K562 treated with DMSO at 1 percent for 12 hours (cell line): ENCODE measurements around the gene METTL25B. TPM values are rescaled to one million over a fixed set of nuclear protein-coding genes. Genes with fewer than 3 reads are reported as not detected.

Source experiments
- total RNA-seq: library from RNA; unstranded; fragments of 300-600 nt; gene quantifications from 2 replicates; pipeline ENCODE4 v1.2.3, GENCODE V29; 2022; ENCODE audit not compliant: insufficient read depth

Gene METTL25B
- total RNA-seq: 64.9 and 67.8 TPM in 2 replicates

GRCh38 chr1:156727926-156728598 is at the start of gene METTL25B:
Gene METTL25B (plus strand): TSS chr1:156728469. CDS start chr1:156729105, 636 bp downstream.

GRCh38 chr1:156705321-156705917 is 22.9 kb upstream of the METTL25B start, which contains the start of gene CRABP2:
Gene CRABP2 (minus strand): TSS chr1:156705583. CDS start chr1:156705446, 137 bp downstream.

GRCh38 chr1:156728599-156729462 is 562 bp downstream of the METTL25B start, which contains the start of gene ISG20L2:
Gene ISG20L2 (minus strand): TSS chr1:156728766. CDS start chr1:156727652, 1,114 bp downstream.

DNA sequence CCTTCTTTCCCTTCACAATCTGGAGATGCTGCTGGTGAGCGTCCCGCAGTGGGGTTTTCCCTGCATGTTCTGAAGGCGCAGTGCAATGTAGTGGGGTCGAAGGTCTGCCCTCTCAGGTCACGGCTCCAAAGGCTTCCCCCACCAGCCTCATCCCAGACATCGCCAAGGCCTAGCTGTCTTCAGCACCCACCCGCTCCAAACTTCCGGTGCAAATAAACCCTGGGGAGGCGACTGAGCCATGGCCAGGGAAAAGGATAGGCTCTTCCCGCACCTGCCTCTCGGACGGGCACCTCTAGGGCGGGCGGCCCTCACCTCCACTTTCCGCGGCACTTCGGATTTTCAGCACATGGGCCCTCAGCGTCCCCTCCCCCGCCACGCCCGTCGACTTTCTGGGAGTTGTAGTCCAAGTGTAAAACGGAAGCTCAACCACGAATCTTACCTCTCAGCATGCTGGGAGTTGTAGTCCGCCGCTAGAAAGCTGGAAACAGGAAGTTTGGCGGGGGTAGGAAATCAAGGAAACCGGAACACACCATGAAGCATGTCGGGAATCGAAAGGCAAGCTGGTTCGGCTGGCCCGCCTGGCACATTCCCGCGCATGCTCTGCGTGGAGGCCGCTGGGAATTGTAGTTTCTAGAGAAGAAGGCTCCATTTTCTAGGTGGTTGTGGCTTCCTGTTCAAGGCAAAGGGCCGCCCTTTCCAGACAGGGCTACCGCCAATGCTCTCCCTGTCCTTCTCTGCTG is 12.6 kb downstream of the METTL25B start, which contains the start of gene MRPL24:
Gene MRPL24, minus strand, starts transcription at position 348 of the 740 bp plus-strand sequence. CDS start 2,384 bp downstream, outside the sequence.

DNA sequence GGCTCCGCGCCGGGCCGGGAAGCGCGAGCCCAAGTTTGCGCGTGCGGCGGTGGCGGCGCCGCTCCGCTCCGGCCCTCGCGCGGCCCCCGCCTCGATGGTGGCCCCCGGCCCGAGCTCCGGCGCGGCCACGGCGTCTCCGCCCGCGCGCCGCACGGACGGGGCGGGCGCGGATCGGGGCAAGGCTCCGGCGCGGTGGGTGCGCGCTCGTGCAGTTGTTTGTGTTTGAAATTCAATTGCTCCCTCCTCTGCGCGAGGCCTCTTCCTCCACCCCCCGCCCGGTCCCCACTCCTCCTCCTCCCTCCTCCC is 23.1 kb downstream of the METTL25B start, which contains the start of gene HDGF:
Gene HDGF, minus strand, starts transcription at position 225 of the 306 bp plus-strand sequence. CDS start 246 bp downstream, outside the sequence.

GRCh38 chr1:156767101-156767878 is 39.0 kb downstream of the METTL25B start, which contains the start of gene PRCC:
Gene PRCC (plus strand): TSS chr1:156767535. CDS start chr1:156767772, 237 bp downstream.

Other genes starting within 250 kb of the METTL25B start
- gene MEF2D, start 227.7 kb upstream of the METTL25B start, total RNA-seq: 3.6 and 12.6 TPM in 2 replicates
- gene IQGAP3, start 155.9 kb upstream of the METTL25B start, total RNA-seq: 7.9 and 29.1 TPM in 2 replicates
- not detected in 2 replicates for gene TTC24, start 148.7 kb upstream of the METTL25B start, total RNA-seq
- gene NAXE, start 136.7 kb upstream of the METTL25B start, total RNA-seq: 105 and 129 TPM in 2 replicates
- gene GPATCH4, start 127.0 kb upstream of the METTL25B start, total RNA-seq: 10.7 and 21.3 TPM in 2 replicates
- 2.5 and 5.5 TPM in 2 replicates for gene HAPLN2, start 109.1 kb upstream of the METTL25B start, total RNA-seq
- 0.45 TPM in 1 of 2 replicates, not detected in the other for gene BCAN, start 86.4 kb upstream of the METTL25B start, total RNA-seq
- gene NES, start 51.1 kb upstream of the METTL25B start, total RNA-seq: 3.9 and 7.5 TPM in 2 replicates
- gene CRABP2, start 22.9 kb upstream of the METTL25B start, total RNA-seq: 2.3 and 5.5 TPM in 2 replicates
- 23.3 and 39.7 TPM in 2 replicates for gene ISG20L2, start 297 bp downstream of the METTL25B start, total RNA-seq
- 14.2 and 23.9 TPM in 2 replicates for gene MRPL24, start 12.6 kb downstream of the METTL25B start, total RNA-seq
- 104 and 121 TPM in 2 replicates for gene HDGF, start 23.2 kb downstream of the METTL25B start, total RNA-seq
- 70.5 and 109 TPM in 2 replicates for gene PRCC, start 39.1 kb downstream of the METTL25B start, total RNA-seq
- 9.2 and 17.7 TPM in 2 replicates for gene SH2D2A, start 88.4 kb downstream of the METTL25B start, total RNA-seq
- gene INSRR, start 130.6 kb downstream of the METTL25B start, total RNA-seq: 0.19 and 0.37 TPM in 2 replicates
- 23.1 and 23.3 TPM in 2 replicates for gene NTRK1, start 132.4 kb downstream of the METTL25B start, total RNA-seq
- gene PEAR1, start 165.2 kb downstream of the METTL25B start, total RNA-seq: 1.8 and 2.6 TPM in 2 replicates
- gene LRRC71, start 192.2 kb downstream of the METTL25B start, total RNA-seq: 0.43 TPM in 1 of 2 replicates, not detected in the other